HUES48 (cell line): ENCODE data around the gene MATK.

ENCODE experiments used
- H3K27ac ChIP-seq: one replicate; pipeline ENCODE4 v1.7.0; 2013; ENCODE audit warnings: low read depth, low read length, inconsistent platforms
- H3K27me3 ChIP-seq: 2 replicates; pipeline ENCODE4 v1.6.1; 2013; ENCODE audit warnings: mild to moderate bottlenecking, low read length; ENCODE audit not compliant: control insufficient read depth, insufficient read depth
- H3K36me3 ChIP-seq: 2 replicates; pipeline ENCODE4 v1.6.1; 2013; ENCODE audit warnings: low read length; ENCODE audit not compliant: control insufficient read depth, insufficient read depth
- H3K4me1 ChIP-seq: 2 replicates; pipeline ENCODE4 v1.6.1; 2013; ENCODE audit warnings: mild to moderate bottlenecking, low read length; ENCODE audit not compliant: control insufficient read depth, insufficient read depth
- H3K4me3 ChIP-seq: 2 replicates; pipeline ENCODE4 v1.5.1; 2013; ENCODE audit warnings: mild to moderate bottlenecking, low read depth, low read length
- H3K9ac ChIP-seq: 2 replicates; pipeline ENCODE4 v1.6.1; 2013; ENCODE audit warnings: mild to moderate bottlenecking, low read depth, low read length, moderate library complexity
- H3K9me3 ChIP-seq: 2 replicates; pipeline ENCODE4 v1.6.1; 2013; ENCODE audit warnings: low read length; ENCODE audit not compliant: control insufficient read depth, insufficient read depth

The MATK gene

DNA sequence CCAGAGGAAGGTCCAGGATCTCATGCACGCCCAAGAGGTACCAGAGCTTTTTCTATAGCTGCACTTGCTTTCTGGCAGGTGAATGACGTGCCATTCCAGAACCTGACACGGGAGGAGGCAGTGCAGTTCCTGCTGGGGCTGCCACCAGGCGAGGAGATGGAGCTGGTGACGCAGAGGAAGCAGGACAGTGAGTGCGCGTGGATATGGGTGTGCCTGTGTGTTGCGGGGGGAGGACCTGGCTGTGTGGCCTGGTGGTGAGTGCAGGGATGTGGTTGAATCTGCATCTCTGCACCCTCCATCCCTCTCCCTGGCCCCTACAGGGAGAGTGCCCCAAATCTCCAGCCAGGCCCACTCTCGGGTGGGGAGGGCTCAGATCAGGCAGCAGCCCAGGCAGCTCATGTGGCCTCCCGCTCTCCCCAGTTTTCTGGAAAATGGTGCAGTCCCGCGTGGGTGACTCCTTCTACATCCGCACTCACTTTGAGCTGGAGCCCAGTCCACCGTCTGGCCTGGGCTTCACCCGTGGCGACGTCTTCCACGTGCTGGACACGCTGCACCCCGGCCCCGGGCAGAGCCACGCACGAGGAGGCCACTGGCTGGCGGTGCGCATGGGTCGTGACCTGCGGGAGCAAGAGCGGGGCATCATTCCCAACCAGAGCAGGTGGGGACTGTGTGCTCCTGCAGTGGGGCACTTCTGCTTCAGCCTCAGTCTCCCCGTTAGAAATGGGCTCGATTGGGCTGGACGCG, 47.5 kb downstream of the MATK start:
- H3K4me3 ChIP-seq = no peak overlapping the region
- no peaks in the 10 kb centered on the region for H3K4me1 ChIP-seq
- no peaks in the 10 kb centered on the region for H3K9me3 ChIP-seq
- H3K27me3 ChIP-seq = no peaks in the 10 kb centered on the region
- no peak overlapping the region for H3K9ac ChIP-seq
- peaks cover 30% of the 10 kb centered on the region for H3K36me3 ChIP-seq
- H3K27ac ChIP-seq = no peak overlapping the region

DNA sequence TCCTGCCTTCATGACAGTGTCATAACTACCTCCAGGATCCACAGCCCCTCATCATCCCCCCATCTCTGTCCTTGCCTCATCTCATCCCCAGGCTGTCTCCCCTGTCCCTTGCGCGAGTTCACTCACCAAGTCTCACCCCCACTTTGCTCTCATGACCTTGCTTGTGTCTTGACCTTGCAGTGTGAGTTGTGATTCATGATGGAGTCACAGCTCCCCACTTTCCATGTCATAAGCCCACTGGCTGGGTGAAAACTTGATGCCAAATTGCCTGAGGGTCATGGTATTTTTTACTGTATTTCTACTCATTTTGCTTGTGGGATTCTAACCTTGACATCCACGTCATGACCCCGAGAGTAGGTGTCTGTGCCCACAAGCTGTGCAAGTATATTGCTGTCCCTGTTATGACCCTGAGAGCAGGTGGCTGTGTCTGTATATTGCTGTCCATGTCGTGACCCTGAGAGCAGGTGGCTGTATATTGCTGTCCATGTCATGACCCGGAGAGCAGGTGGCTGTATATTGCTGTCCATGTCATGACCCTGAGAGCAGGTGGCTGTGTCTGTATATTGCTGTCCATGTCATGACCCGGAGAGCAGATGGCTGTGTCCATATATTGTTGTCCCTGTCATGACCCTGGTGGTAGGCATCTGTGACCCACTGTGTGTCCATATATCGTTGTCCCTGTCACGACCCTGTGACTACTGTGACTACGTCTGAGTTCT, 48.5 kb downstream of the MATK start:
- no peaks in the 10 kb centered on the region for H3K4me1 ChIP-seq
- H3K9me3 ChIP-seq = no peaks in the 10 kb centered on the region
- H3K27ac ChIP-seq = no peak overlapping the region
- H3K9ac ChIP-seq = no peak overlapping the region
- H3K36me3 ChIP-seq = peaks cover 30% of the 10 kb centered on the region
- H3K27me3 ChIP-seq = no peaks in the 10 kb centered on the region
- no peak overlapping the region for H3K4me3 ChIP-seq

DNA sequence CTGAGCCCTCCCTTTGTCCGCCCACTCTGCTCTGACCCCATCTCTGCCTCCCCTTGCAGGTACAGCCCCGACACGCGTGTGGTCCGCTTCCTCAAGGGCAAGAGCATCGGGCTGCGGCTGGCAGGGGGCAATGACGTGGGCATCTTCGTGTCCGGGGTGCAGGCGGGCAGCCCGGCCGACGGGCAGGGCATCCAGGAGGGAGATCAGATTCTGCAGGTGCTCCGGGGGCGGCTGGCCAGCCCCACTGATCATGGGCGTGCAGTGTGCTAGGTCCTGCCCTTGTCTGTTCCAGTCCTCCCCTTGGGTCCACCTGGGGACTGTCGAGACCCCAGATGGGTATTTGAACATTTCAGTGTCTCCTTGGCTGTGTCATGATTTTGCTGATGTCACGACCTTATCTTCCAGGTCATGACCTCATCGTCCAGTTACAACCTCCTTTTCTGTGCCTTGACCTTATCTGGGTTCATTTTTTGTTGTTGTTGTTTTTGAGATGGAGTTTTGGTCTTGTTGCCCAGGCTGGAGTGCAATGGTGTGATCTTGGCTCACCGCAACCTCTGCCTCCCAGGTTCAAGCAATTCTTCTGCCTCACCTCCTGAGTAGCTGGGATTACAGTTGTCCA, 50.0 kb downstream of the MATK start:
- Histone ChIP-seq H3K27ac (no peak overlapping the region), H3K36me3 (peaks cover 30% of the 10 kb centered on the region), H3K9me3 (no peaks in the 10 kb centered on the region), H3K27me3 (no peaks in the 10 kb centered on the region), H3K4me3 (no peak overlapping the region), H3K9ac (no peak overlapping the region), H3K4me1 (no peaks in the 10 kb centered on the region)

DNA sequence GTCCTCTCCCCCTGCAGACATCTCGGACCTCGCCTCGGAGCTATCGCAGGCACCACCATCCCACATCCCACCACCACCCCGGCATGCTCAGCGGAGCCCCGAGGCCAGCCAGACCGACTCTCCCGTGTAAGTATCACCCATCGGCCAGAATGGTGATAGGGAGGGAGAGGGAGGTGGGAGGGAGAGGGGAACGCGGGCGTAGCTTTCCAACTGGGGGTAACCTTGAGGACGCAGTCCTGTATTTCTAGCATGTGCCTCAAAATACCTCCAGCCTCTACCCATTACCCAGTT, 51.9 kb downstream of the MATK start:
- H3K4me3 ChIP-seq = no peak overlapping the region
- no peaks in the 10 kb centered on the region for H3K27me3 ChIP-seq
- H3K9ac ChIP-seq = no peak overlapping the region
- no peaks in the 10 kb centered on the region for H3K9me3 ChIP-seq
- no peak overlapping the region for H3K27ac ChIP-seq
- no peaks in the 10 kb centered on the region for H3K4me1 ChIP-seq
- peaks cover 30% of the 10 kb centered on the region for H3K36me3 ChIP-seq

DNA sequence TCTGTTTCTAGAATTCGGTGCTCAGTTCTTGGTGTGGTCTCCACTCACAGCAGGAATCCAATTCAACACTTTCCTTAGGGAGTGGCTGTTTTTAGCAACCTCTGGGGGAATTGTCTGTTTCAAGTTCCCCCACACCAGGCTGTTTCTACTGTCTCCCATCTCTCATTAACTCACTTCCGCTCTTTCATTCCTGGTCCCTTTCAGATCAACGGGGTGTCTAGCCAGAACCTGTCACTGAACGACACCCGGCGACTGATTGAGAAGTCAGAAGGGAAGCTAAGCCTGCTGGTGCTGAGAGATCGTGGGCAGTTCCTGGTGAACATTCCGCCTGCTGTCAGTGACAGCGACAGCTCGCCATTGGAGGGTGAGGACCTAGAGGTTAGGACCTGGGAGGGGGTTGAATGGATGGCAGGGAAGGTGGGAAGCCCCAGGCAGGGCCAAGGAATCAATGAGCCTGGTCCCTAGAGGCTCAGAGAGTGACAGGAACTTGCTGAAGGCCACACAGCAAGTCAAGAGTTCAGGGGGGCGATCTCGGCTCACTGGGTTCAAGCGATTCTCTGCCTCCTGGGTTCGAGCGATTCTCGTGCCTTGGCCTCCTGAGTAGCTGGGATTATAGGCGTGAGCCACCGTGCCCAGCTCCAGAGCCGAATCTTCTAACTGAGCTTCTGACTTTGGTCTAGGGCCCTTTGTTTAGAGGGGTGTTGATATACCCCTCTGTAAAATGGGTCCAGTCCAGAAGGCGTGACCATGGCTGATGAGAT, 52.5 kb downstream of the MATK start:
- H3K27ac ChIP-seq = no peak overlapping the region
- H3K9ac ChIP-seq = no peak overlapping the region
- no peaks in the 10 kb centered on the region for H3K9me3 ChIP-seq
- H3K27me3 ChIP-seq = no peaks in the 10 kb centered on the region
- peaks cover 27% of the 10 kb centered on the region for H3K36me3 ChIP-seq
- H3K4me3 ChIP-seq = no peak overlapping the region
- no peaks in the 10 kb centered on the region for H3K4me1 ChIP-seq

DNA sequence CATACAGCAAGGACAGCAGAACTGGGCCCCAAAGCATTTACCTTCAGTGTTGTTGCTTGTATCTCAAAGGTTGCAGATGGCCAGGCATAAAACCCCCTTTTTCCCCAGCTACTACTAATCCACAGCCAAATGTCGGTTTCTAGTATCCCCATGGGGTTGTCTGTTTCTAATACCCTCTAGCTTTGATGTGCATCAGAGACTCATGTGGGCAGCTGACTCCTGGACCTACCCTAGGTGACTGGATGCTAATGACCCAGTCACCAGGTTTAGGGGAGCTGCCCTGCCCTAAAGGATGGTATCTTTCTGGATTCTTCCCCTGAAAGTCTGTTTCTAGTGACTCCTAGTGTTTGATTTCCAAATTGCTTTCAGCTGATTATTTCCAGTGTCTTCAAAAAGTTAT, 54.1 kb downstream of the MATK start:
- Histone ChIP-seq H3K27ac (no peak overlapping the region), H3K9ac (no peak overlapping the region), H3K4me3 (no peak overlapping the region), H3K4me1 (no peaks in the 10 kb centered on the region), H3K27me3 (no peaks in the 10 kb centered on the region), H3K36me3 (peaks cover 16% of the 10 kb centered on the region), H3K9me3 (no peaks in the 10 kb centered on the region)

DNA sequence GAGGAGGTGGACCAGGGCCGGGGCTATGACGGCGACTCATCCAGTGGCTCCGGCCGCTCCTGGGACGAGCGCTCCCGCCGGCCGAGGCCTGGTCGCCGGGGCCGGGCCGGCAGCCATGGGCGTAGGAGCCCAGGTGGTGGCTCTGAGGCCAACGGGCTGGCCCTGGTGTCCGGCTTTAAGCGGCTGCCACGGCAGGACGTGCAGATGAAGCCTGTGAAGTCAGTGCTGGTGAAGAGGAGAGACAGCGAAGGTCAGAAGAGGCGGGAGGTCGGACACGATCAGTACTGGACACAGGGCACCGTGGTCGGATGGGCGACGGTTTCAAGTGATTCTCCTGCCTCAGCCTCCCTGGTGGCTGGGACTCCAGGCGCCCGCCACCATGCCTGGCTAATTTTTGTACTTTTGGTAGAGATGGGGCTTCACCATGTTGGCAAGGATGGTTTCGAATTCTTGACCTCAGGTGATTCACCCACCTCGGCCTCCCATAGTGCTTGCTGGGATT, 55.7 kb downstream of the MATK start:
- H3K4me1 ChIP-seq = peaks cover 3% of the 10 kb centered on the region; the same call in 1 of the 2 replicates
- H3K9me3 ChIP-seq = no peaks in the 10 kb centered on the region
- peaks cover 11% of the 10 kb centered on the region for H3K36me3 ChIP-seq
- H3K27ac ChIP-seq = no peak overlapping the region
- no peak overlapping the region for H3K4me3 ChIP-seq
- H3K9ac ChIP-seq = no peak overlapping the region
- no peaks in the 10 kb centered on the region for H3K27me3 ChIP-seq
